Activated T-cell treated with anti-CD3 and anti-CD28 coated beads for 1 hour (primary cell): ENCODE data around the gene SLC27A5.
"Not testable (repeated sequence)": the region's sequence is repeated elsewhere in the genome, so short reads cannot be mapped to it uniquely, and the experiment has no call there.

Experiments
- DNase-seq: peaks from one replicate; pipeline ENCODE4 v3.0.0-alpha.2; 2020; ENCODE audit warnings: low read depth

The SLC27A5 gene

GRCh38 chr19:58497634-58498170 lies 14.1 kb downstream of the SLC27A5 start:
- DNase-seq: no peak

- no peak for DNase-seq
These were observed 19.5 kb downstream of the SLC27A5 start for GRCh38 chr19:58492265-58492664.

GRCh38 chr19:58491393-58491792 lies 20.4 kb downstream of the SLC27A5 start:
- no peak for DNase-seq

- DNase-seq: not testable (repeated sequence)
These were observed 27.4 kb downstream of the SLC27A5 start for GRCh38 chr19:58484349-58484748.

- no peak for DNase-seq
These were observed 28.0 kb downstream of the SLC27A5 start for GRCh38 chr19:58483776-58484175.

- no peak for DNase-seq
These were observed 29.4 kb downstream of the SLC27A5 start for GRCh38 chr19:58482372-58482771.

GRCh38 chr19:58480831-58481230 lies 31.0 kb downstream of the SLC27A5 start:
- DNase-seq: no peak

- no peak for DNase-seq
These were observed 31.3 kb downstream of the SLC27A5 start for GRCh38 chr19:58480481-58480830.

- DNase-seq: no peak
These were observed 31.9 kb downstream of the SLC27A5 start for GRCh38 chr19:58479736-58480480.

- no peak for DNase-seq
These were observed 32.5 kb downstream of the SLC27A5 start for GRCh38 chr19:58479303-58479702.

GRCh38 chr19:58477871-58478270 lies 33.9 kb downstream of the SLC27A5 start:
- no peak for DNase-seq

GRCh38 chr19:58477130-58477529 lies 34.7 kb downstream of the SLC27A5 start:
- no peak for DNase-seq

GRCh38 chr19:58476498-58477015 lies 35.2 kb downstream of the SLC27A5 start:
- no peak for DNase-seq

GRCh38 chr19:58475714-58476497 lies 35.9 kb downstream of the SLC27A5 start, which contains the start of gene ZNF446:
Gene ZNF446, plus strand, starts transcription at chr19:58476352. Its CDS starts 867 bp downstream, at chr19:58477219.
- DNase-seq: peak; percentile 89

GRCh38 chr19:58474997-58475713 lies 36.6 kb downstream of the SLC27A5 start:
- no peak for DNase-seq

GRCh38 chr19:58474291-58474996 lies 37.3 kb downstream of the SLC27A5 start:
- DNase-seq: no peak

- no peak for DNase-seq
These were observed 38.0 kb downstream of the SLC27A5 start for GRCh38 chr19:58473775-58474174.

- no peak for DNase-seq
These were observed 40.1 kb downstream of the SLC27A5 start for GRCh38 chr19:58471736-58472135.

GRCh38 chr19:58470837-58471543 lies 40.8 kb downstream of the SLC27A5 start:
- not testable (repeated sequence) for DNase-seq

- DNase-seq: no peak
These were observed 42.4 kb downstream of the SLC27A5 start for GRCh38 chr19:58469241-58470013.
